ENCODE measurements around the gene CAPN5. TPM values are rescaled to one million over a fixed set of nuclear protein-coding genes. Genes with fewer than 3 reads are reported as not detected.

The CAPN5 gene
- total and polyA plus RNA-seq, 10 of the 15 experiments (the other 5 are each of a cell fraction or from before 2014, with no cell fraction given) = 0.02 to 0.33 (median 0.07) TPM; not detected in 3

DNA sequence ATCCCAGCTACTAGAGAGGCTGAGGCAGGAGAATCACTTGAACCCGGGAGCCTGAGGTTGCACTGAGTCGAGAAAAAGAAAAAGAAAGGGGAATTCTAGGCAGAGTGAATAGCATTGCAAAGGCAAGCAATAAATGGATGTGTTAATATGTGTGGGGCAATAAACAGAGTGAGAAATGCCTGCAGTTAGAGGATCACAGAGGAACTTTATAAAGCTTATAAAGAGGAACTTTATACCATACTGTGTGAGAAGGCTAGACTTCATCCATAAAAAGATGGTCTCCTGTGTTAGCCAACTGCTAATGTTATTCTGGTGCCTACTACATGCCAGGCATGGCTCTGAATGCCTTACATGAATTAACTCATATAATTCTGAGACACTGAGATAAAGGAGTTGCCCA is 31.7 kb upstream of the CAPN5 start:
- ChIA-PET POLR2A (no interaction called here), SMC1A (ENCODE audit: uncharacterized antibody, unreplicated experiment) (interaction anchor here (0.8 to 4.6 kb wide), 2 partner anchors 56 to 116 kb away, joined by 4 to 28 read pairs; no protein-coding TSS in a partner anchor), RAD21 (ENCODE audit: unreplicated experiment) (interaction anchor here (1.4 to 1.5 kb wide), 2 partner anchors 12 to 115 kb away, joined by 4 to 7 read pairs; no protein-coding TSS in a partner anchor), CTCF (interaction anchor here (1.1 to 2.0 kb wide), 7 partner anchors 10 to 116 kb away, joined by 3 to 9 read pairs (median 5); no protein-coding TSS in a partner anchor)
- 57% methylated on average over 2 of the region's 2 CpGs for WGBS (ENCODE audit: insufficient coverage, insufficient replicate concordance, low lambda C conversion rate, missing lambda C conversion rate)
- Histone ChIP-seq H4K20me1 (ENCODE audit: control insufficient read depth, insufficient read depth) (no peaks in the 10 kb centered on the region), H3K27me3 (replicated peaks in 1 of 2; ENCODE audit: control insufficient read depth in 2 of 2, insufficient read depth in 2 of 2, low read length in 1 of 2) (peaks cover 1 to 4% of the 10 kb centered on the region in 2 experiments; a peak in 3 of 4 replicates), H3K9ac (ENCODE audit: control insufficient read depth, insufficient read depth, low read length) (no peak overlapping the region), H3K36me3 (ENCODE audit: control insufficient read depth in 2 of 2, insufficient read depth in 2 of 2, low read length in 1 of 2) (no peaks in the 10 kb centered on the region), H3K4me1 (ENCODE audit: control insufficient read depth, insufficient read depth, low read length) (peaks cover 6% of the 10 kb centered on the region), H3K4me3 (no peak overlapping the region), H3K4me2 (ENCODE audit: control insufficient read depth, insufficient read depth) (no peak overlapping the region), H3K79me2 (ENCODE audit: control insufficient read depth, insufficient read depth, low read length) (no peaks in the 10 kb centered on the region), H2AFZ (ENCODE audit: control insufficient read depth, low read depth, low read length) (no peak overlapping the region), H3K27ac (ENCODE audit: control insufficient read depth, insufficient read depth) (no peak overlapping the region), H3K9me3 (replicated peaks; ENCODE audit: control insufficient read depth, insufficient read depth, low read length) (no peaks in the 10 kb centered on the region; the same call in 2 of the 3 replicates)
- no peak for DNase-seq (ENCODE audit: low read depth, low spot score)
- no TSS peak for BruUV-seq (replicated peaks)
- ATAC-seq = no peak
- no peak for FAIRE-seq
- in situ Hi-C loops (cut with MboI) (no loop called here), intact Hi-C loops (cut with micrococcal nuclease; ENCODE audit: unreplicated experiment) (no loop called here)
- no peak for TF ChIP-seq KAT2A (conservative IDR thresholded peaks at IDR 0.05; ENCODE audit: control insufficient read depth, low read depth, low read length)
- no peak for TF ChIP-seq CHD4 (IDR thresholded peaks at IDR 0.05)
- no peak for TF ChIP-seq LARP7 (IDR thresholded peaks at IDR 0.05)
- TF ChIP-seq SUZ12 (IDR thresholded peaks at IDR 0.05; ENCODE audit: unreplicated experiment) = no peak
- TF ChIP-seq, protein P1, sequence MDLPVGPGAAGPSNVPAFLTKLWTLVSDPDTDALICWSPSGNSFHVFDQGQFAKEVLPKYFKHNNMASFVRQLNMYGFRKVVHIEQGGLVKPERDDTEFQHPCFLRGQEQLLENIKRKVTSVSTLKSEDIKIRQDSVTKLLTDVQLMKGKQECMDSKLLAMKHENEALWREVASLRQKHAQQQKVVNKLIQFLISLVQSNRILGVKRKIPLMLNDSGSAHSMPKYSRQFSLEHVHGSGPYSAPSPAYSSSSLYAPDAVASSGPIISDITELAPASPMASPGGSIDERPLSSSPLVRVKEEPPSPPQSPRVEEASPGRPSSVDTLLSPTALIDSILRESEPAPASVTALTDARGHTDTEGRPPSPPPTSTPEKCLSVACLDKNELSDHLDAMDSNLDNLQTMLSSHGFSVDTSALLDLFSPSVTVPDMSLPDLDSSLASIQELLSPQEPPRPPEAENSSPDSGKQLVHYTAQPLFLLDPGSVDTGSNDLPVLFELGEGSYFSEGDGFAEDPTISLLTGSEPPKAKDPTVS (IDR thresholded peaks at IDR 0.05; ENCODE audit: low read depth, low read length) = no peak
- no peak for TF ChIP-seq IRF4 (IDR thresholded peaks at IDR 0.05; ENCODE audit: low read depth, low read length)
- TF ChIP-seq, protein P2, sequence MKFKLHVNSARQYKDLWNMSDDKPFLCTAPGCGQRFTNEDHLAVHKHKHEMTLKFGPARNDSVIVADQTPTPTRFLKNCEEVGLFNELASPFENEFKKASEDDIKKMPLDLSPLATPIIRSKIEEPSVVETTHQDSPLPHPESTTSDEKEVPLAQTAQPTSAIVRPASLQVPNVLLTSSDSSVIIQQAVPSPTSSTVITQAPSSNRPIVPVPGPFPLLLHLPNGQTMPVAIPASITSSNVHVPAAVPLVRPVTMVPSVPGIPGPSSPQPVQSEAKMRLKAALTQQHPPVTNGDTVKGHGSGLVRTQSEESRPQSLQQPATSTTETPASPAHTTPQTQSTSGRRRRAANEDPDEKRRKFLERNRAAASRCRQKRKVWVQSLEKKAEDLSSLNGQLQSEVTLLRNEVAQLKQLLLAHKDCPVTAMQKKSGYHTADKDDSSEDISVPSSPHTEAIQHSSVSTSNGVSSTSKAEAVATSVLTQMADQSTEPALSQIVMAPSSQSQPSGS (IDR thresholded peaks at IDR 0.05; ENCODE audit: low read length) = no peak
- no peak for TF ChIP-seq NR2C1 (IDR thresholded peaks at IDR 0.05)
- no peak for TF ChIP-seq ATF7 (IDR thresholded peaks at IDR 0.05; ENCODE audit: low read depth)
- TF ChIP-seq GATAD2B (conservative IDR thresholded peaks at IDR 0.05; ENCODE audit: low read depth) = no peak
- no peak for TF ChIP-seq CREB1 (IDR thresholded peaks at IDR 0.05; ENCODE audit: low read depth)
